ENCODE measurements around the gene NFYC.

The NFYC gene

DNA sequence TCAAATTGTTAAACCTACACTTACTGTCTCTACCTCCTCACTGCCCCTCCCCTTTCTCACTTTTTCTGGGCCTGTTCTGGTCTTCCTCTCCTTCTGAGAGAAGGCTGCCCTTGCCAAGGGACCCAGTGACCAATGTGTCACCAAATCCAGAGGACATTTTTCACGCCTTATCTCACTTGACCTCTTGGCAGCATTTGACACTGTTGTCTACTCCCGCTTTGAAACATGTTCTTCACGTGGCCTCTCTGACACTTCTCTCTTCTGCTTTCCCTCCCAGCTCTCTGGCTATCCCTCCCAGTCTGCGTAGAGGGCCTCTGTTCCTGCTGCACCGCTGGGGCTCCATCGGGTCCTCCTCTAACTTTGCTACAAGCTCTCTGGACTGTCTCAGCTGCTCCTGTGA is 117.4 kb downstream of the NFYC start:
- in situ Hi-C loops (cut with MboI; ENCODE audit: low pct_unique_long_range_greater_than_20kb, low sequenced_read_pairs, unreplicated experiment), result no loop called here
- TF ChIP-seq, protein P1, sequence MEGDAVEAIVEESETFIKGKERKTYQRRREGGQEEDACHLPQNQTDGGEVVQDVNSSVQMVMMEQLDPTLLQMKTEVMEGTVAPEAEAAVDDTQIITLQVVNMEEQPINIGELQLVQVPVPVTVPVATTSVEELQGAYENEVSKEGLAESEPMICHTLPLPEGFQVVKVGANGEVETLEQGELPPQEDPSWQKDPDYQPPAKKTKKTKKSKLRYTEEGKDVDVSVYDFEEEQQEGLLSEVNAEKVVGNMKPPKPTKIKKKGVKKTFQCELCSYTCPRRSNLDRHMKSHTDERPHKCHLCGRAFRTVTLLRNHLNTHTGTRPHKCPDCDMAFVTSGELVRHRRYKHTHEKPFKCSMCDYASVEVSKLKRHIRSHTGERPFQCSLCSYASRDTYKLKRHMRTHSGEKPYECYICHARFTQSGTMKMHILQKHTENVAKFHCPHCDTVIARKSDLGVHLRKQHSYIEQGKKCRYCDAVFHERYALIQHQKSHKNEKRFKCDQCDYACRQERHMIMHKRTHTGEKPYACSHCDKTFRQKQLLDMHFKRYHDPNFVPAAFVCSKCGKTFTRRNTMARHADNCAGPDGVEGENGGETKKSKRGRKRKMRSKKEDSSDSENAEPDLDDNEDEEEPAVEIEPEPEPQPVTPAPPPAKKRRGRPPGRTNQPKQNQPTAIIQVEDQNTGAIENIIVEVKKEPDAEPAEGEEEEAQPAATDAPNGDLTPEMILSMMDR (IDR thresholded peaks at IDR 0.05; ENCODE audit: extremely low read depth, insufficient read depth, missing control alignments), result no peak
- no peak for DNase-seq (ENCODE audit: low spot score)

DNA sequence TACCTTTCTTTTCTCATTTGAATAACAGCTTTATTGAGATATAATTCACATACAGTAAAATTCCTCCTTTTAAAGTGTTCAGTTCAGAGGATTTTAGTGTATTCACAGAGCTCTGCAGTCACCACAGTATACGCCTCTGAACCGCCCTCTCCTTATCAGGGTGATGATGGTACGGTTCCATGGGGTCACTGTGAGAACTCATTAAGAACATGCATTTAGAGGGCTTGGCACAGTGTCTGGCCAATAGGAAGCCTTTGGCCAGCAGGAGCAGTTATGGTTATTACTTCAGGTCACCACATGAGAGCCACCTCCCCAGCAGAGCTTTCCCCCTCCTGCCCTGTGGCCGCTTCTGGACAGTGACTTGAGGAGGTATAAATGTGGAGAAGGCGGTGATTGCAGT is 119.4 kb downstream of the NFYC start:
- TF ChIP-seq, protein P1 (IDR thresholded peaks at IDR 0.05; ENCODE audit: extremely low read depth, insufficient read depth, missing control alignments), result no peak
- no peak for DNase-seq (ENCODE audit: low spot score)
- in situ Hi-C loops (cut with MboI; ENCODE audit: low pct_unique_long_range_greater_than_20kb, low sequenced_read_pairs, unreplicated experiment), result no loop called here

DNA sequence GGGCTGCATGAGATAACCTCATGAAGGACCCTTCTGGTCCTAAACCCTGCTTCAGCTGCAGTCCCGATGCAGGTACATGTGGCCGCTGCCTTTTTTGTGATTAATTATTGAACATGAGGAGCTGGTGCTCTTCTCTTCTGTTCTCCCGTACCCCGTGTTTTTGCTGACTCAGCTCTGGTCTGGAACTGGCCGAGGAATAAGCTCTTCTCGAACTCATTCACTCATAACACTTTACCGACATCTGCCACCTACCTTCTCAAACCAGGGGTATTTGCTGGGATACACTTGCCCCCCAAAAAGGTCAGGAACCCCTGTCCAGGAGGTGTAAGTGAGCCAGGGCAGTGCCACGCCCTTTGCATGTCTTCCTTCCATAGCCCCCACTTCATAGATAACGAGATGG is 123.9 kb downstream of the NFYC start:
- no peak for DNase-seq (ENCODE audit: low spot score)
- TF ChIP-seq, protein P1 (IDR thresholded peaks at IDR 0.05; ENCODE audit: extremely low read depth, insufficient read depth, missing control alignments), result no peak
- in situ Hi-C loops (cut with MboI; ENCODE audit: low pct_unique_long_range_greater_than_20kb, low sequenced_read_pairs, unreplicated experiment), result no loop called here

DNA sequence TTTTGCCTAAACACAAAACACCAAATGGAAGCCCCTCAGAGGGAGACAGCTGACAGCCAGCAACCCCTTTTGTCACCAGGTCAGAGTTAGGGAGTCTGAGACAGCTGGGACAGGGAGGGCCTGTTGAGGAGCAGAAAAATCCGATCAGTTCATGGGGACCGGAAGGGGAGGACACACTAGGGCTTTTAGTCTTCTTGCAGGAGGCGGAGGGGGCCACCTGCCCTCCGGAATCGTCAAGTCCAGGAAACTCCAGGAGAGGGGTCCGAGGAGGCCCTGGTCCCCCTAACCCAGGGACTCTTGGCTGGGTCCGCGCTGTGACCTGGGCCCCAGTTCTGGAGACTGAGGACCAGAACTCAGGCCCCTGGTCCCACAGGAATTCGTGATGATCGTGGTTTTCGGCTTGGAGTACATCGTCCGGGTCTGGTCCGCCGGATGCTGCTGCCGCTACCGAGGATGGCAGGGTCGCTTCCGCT is 126.3 kb downstream of the NFYC start:
- in situ Hi-C loops (cut with MboI; ENCODE audit: low pct_unique_long_range_greater_than_20kb, low sequenced_read_pairs, unreplicated experiment), result no loop called here
- TF ChIP-seq, protein P1 (IDR thresholded peaks at IDR 0.05; ENCODE audit: extremely low read depth, insufficient read depth, missing control alignments), result no peak
- no peak for DNase-seq (ENCODE audit: low spot score)

DNA sequence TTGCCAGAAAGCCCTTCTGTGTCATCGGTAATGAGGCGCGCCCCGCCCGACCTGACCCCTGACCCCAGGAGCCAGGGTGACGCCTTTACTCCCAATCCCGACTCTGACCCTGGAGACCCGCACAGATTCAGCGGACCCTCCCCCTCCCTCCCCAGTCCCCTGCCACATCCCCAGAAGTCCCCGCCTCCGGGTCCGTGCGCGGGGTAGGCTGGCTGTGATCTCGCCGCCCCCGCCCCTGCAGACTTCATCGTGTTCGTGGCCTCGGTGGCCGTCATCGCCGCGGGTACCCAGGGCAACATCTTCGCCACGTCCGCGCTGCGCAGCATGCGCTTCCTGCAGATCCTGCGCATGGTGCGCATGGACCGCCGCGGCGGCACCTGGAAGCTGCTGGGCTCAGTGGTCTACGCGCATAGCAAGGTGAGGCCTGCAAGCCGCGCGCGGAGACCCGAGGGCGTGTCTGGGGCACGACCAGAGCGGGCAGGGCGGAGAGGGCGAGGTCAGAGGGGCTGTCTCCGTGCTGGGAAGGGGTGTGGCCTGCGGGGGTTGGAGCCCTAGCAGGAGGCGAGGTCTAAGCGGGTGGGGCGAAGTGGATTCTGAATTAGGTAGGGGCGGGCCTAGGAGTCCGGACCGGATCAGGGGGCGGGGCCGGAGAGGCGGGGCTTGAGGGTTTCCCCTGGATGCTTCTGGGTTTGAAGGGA is 126.9 kb downstream of the NFYC start:
- TF ChIP-seq, protein P1 (IDR thresholded peaks at IDR 0.05; ENCODE audit: extremely low read depth, insufficient read depth, missing control alignments), result no peak
- in situ Hi-C loops (cut with MboI; ENCODE audit: low pct_unique_long_range_greater_than_20kb, low sequenced_read_pairs, unreplicated experiment), result no loop called here
- peak; percentile 88 for DNase-seq (ENCODE audit: low spot score)

DNA sequence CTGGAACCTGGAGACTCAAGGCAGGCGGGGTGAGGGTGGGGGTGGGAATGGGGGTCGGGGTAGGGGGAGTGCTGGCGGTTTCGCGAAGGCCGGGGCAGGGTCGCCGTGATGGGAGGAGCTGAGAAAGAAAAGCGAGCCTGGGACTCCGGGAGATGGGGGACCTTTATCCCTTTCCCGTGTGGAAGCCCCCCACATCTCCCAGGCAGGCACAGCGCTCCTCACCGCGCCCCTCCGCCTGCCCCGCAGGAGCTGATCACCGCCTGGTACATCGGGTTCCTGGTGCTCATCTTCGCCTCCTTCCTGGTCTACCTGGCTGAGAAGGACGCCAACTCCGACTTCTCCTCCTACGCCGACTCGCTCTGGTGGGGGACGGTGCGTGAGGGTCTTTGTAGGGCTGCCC is 127.6 kb downstream of the NFYC start:
- in situ Hi-C loops (cut with MboI; ENCODE audit: low pct_unique_long_range_greater_than_20kb, low sequenced_read_pairs, unreplicated experiment), result no loop called here
- no peak for DNase-seq (ENCODE audit: low spot score)
- TF ChIP-seq, protein P1 (IDR thresholded peaks at IDR 0.05; ENCODE audit: extremely low read depth, insufficient read depth, missing control alignments), result no peak

All from GM13977 (cell line).